HepG2 (cell line): ENCODE results near the gene EPHA10. TPM values are rescaled to one million over a fixed set of nuclear protein-coding genes. Genes with fewer than 3 reads are reported as not detected.

ENCODE experiments used
- ATF7 ChIP-seq, 2 experiments: fragments of 450-650 bp in 1 of 2; sonication (generic) in 1 of 2; formaldehyde crosslinking in 1 of 2; IDR thresholded peaks; 2 replicates each; pipeline versions ENCODE4 v1.4.0 to v1.6.1; 2016 to 2020; ENCODE audit warnings: antibody characterized with exemption in 1 of 2, mild to moderate bottlenecking in 1 of 2, missing genetic modification reagents in 1 of 2
- CHD2 ChIP-seq: IDR thresholded peaks from 2 replicates; pipeline ENCODE4 v1.6.1; 2011; ENCODE audit warnings: low read depth, low read length, improper control_type of control experiment
- CREM ChIP-seq, 2 experiments: sonication (generic) in 1 of 2; formaldehyde crosslinking in 1 of 2; IDR thresholded peaks; 2 replicates each; pipeline versions ENCODE4 v1.4.0 to v1.6.1; 2016 to 2020; ENCODE audit warnings: antibody characterized with exemption in 1 of 2, mild to moderate bottlenecking in 1 of 2, missing genetic modification reagents in 1 of 2
- ETV6 ChIP-seq: sonication (generic); formaldehyde crosslinking; conservative IDR thresholded peaks from 2 replicates; pipeline ENCODE4 v1.4.0; 2020; ENCODE audit warnings: missing genetic modification reagents
- FLYWCH1 ChIP-seq: sonication (generic); formaldehyde crosslinking; IDR thresholded peaks from 2 replicates; pipeline ENCODE4 v1.8.1; 2023; ENCODE audit warnings: mild to moderate bottlenecking, missing genetic modification reagents
- GZF1 ChIP-seq: sonication (generic); formaldehyde crosslinking; IDR thresholded peaks from 2 replicates; pipeline ENCODE4 v1.5.1; 2020; ENCODE audit warnings: mild to moderate bottlenecking, missing genetic modification reagents
- HMGA1 ChIP-seq: sonication (generic); formaldehyde crosslinking; conservative IDR thresholded peaks from 2 replicates; pipeline ENCODE4 v1.4.0; 2020; ENCODE audit warnings: missing genetic modification reagents
- MIXL1 ChIP-seq: IDR thresholded peaks from 2 replicates; pipeline ENCODE4 v1.6.1; 2016
- SMARCE1 ChIP-seq: fragments of 450-650 bp; IDR thresholded peaks from 2 replicates; pipeline ENCODE4 v1.6.1; 2017; ENCODE audit warnings: borderline replicate concordance
- SP4 ChIP-seq: sonication (generic); formaldehyde crosslinking; IDR thresholded peaks from 2 replicates; pipeline ENCODE4 v1.8.1; 2023; ENCODE audit warnings: mild to moderate bottlenecking, missing genetic modification reagents
- THAP11 ChIP-seq: IDR thresholded peaks from 2 replicates; pipeline ENCODE4 v1.6.1; 2016; ENCODE audit warnings: missing biosample characterization, missing genetic modification reagents
- ZFYVE20 ChIP-seq: sonication (generic); formaldehyde crosslinking; IDR thresholded peaks from 2 replicates; pipeline ENCODE4 v1.8.0; 2023; ENCODE audit warnings: low read depth, mild to moderate bottlenecking, moderate library complexity, missing genetic modification reagents, borderline replicate concordance
- ZNF33B ChIP-seq: sonication (generic); formaldehyde crosslinking; IDR thresholded peaks from 2 replicates; pipeline ENCODE4 v1.5.1; 2020; ENCODE audit warnings: mild to moderate bottlenecking, missing genetic modification reagents
- ZNF546 ChIP-seq: sonication (generic); formaldehyde crosslinking; conservative IDR thresholded peaks from 2 replicates; pipeline ENCODE4 v1.8.1; 2023; ENCODE audit warnings: mild to moderate bottlenecking, missing genetic modification reagents
- ZNF562 ChIP-seq: sonication (generic); formaldehyde crosslinking; IDR thresholded peaks from 2 replicates; pipeline ENCODE4 v1.8.0; 2022; ENCODE audit warnings: missing genetic modification reagents, borderline replicate concordance
- ZNF761 ChIP-seq: sonication (generic); formaldehyde crosslinking; conservative IDR thresholded peaks from 2 replicates; pipeline ENCODE4 v1.4.0; 2020; ENCODE audit warnings: mild to moderate bottlenecking, missing genetic modification reagents
- ZNF891 ChIP-seq: sonication (generic); formaldehyde crosslinking; IDR thresholded peaks from 2 replicates; pipeline ENCODE4 v1.5.0; 2020; ENCODE audit warnings: mild to moderate bottlenecking, missing genetic modification reagents
- polyA plus RNA-seq, 8 experiments: library from polyadenylated mRNA; depleted of rRNA in 3 of 8; stranded (reverse) in 7 of 8; unstranded in 1 of 8; fragments of >200 nt; fragmentation: Illumina TruSeq in 4 of 8; extraction: Trizol in 4 of 8; gene quantifications; 2 replicates each; pipeline versions ENCODE4 v1.2.1 to v1.2.3, GENCODE V29; 2011 to 2016; ENCODE audit warnings: low read depth in 4 of 8, missing spikeins in 1 of 8, mixed read lengths in 1 of 8; ENCODE audit not compliant: insufficient read depth in 1 of 8
- total RNA-seq, 5 experiments: library from RNA; depleted of rRNA; stranded (reverse); fragments of >200 nt; fragmentation: Illumina TruSeq; extraction: Trizol; gene quantifications; 2 replicates each; pipeline ENCODE4 v1.2.3, GENCODE V29; 2016; ENCODE audit warnings: low read depth in 1 of 5
- TF ChIP-seq, protein P1 (sequence below): sonication (generic); formaldehyde crosslinking; IDR thresholded peaks from 2 replicates; pipeline ENCODE4 v1.5.0; 2020; ENCODE audit warnings: missing genetic modification reagents
- TF ChIP-seq, protein P2 (sequence below): sonication (generic); formaldehyde crosslinking; IDR thresholded peaks from 2 replicates; pipeline ENCODE4 v1.5.0; 2020; ENCODE audit warnings: missing genetic modification reagents, mild to moderate bottlenecking, borderline replicate concordance
- TF ChIP-seq, protein P3 (sequence below): sonication (generic); formaldehyde crosslinking; IDR thresholded peaks from 2 replicates; pipeline ENCODE4 v1.5.0; 2020; ENCODE audit warnings: mild to moderate bottlenecking, missing genetic modification reagents
- TF ChIP-seq, protein P4 (sequence below): sonication (generic); formaldehyde crosslinking; IDR thresholded peaks from 2 replicates; pipeline ENCODE4 v1.4.0; 2020; ENCODE audit warnings: missing genetic modification reagents
- TF ChIP-seq, protein P5 (sequence below): sonication (generic); formaldehyde crosslinking; IDR thresholded peaks from 2 replicates; pipeline ENCODE4 v1.8.0; 2022; ENCODE audit warnings: mild to moderate bottlenecking, missing genetic modification reagents, borderline replicate concordance
- TF ChIP-seq, protein P6 (sequence below): sonication (generic); formaldehyde crosslinking; IDR thresholded peaks from 2 replicates; pipeline ENCODE4 v1.8.0; 2022; ENCODE audit warnings: missing genetic modification reagents, mild to moderate bottlenecking, borderline replicate concordance

Gene EPHA10
- total and polyA plus RNA-seq, 2 of the 13 experiments (the other 11 are each of a cell fraction or from before 2014, with no cell fraction given), result 0.11 to 0.58 TPM

DNA sequence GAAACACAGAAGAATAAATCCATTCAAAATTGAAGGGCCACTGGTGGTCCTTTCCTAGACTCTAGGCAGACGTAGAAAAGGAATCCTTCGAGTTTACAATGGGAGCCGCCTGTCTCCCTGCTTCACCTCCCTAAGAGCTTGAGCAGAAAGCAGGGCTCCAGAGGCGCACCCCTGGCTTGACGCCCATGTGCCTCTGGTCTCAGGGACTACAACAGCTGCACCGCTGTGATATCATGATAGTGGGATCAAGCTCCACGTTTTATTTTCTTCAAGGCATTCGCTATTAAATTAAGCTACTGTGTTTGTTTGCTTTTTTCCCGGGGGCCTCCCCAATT, 42.3 kb upstream of the EPHA10 start (continued):
- TF ChIP-seq GZF1 (no peak), FLYWCH1 (CRISPR knock-in tag) (0 out of 2 replicates have a peak, but pooled peaks have one; percentile 10), CHD2 (no peak), ZNF546 (CRISPR knock-in tag) (no peak), ZFYVE20 (no peak), ZNF33B (CRISPR knock-in tag) (no peak), THAP11 (CRISPR knock-in tag) (no peak), ZNF562 (CRISPR knock-in tag) (no peak), ETV6 (CRISPR knock-in tag) (no peak), SMARCE1 (no peak), ZNF891 (CRISPR knock-in tag) (0 out of 2 replicates have a peak, but pooled peaks have one; percentile 0), ATF7 (IDR thresholded peaks at IDR 0.05) (no peak), ATF7 (CRISPR knock-in tag; IDR thresholded peaks at IDR 0.05) (no peak), MIXL1 (CRISPR knock-in tag) (no peak), SP4 (CRISPR knock-in tag) (0 out of 2 replicates have a peak, but pooled peaks have one; percentile 2), ZNF761 (no peak), HMGA1 (CRISPR knock-in tag) (no peak), CREM (IDR thresholded peaks at IDR 0.05) (0 out of 2 replicates have a peak, but pooled peaks have one; percentile 16), CREM (CRISPR knock-in tag; IDR thresholded peaks at IDR 0.05) (no peak)
- TF ChIP-seq, protein P1, sequence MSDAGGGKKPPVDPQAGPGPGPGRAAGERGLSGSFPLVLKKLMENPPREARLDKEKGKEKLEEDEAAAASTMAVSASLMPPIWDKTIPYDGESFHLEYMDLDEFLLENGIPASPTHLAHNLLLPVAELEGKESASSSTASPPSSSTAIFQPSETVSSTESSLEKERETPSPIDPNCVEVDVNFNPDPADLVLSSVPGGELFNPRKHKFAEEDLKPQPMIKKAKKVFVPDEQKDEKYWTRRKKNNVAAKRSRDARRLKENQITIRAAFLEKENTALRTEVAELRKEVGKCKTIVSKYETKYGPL (CRISPR knock-in tag), result no peak
- TF ChIP-seq, protein P2, sequence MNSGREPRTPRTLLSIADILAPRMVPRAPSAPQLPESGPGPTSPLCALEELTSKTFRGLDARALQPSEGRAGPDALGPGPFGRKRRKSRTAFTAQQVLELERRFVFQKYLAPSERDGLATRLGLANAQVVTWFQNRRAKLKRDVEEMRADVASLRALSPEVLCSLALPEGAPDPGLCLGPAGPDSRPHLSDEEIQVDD (CRISPR knock-in tag), result no peak
- TF ChIP-seq, protein P3, sequence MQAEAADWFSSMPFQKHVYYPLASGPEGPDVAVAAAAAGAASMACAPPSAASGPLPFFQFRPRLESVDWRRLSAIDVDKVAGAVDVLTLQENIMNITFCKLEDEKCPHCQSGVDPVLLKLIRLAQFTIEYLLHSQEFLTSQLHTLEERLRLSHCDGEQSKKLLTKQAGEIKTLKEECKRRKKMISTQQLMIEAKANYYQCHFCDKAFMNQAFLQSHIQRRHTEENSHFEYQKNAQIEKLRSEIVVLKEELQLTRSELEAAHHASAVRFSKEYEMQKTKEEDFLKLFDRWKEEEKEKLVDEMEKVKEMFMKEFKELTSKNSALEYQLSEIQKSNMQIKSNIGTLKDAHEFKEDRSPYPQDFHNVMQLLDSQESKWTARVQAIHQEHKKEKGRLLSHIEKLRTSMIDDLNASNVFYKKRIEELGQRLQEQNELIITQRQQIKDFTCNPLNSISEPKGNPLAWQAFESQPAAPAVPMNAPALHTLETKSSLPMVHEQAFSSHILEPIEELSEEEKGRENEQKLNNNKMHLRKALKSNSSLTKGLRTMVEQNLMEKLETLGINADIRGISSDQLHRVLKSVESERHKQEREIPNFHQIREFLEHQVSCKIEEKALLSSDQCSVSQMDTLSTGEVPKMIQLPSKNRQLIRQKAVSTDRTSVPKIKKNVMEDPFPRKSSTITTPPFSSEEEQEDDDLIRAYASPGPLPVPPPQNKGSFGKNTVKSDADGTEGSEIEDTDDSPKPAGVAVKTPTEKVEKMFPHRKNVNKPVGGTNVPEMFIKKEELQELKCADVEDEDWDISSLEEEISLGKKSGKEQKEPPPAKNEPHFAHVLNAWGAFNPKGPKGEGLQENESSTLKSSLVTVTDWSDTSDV (CRISPR knock-in tag), result no peak
- TF ChIP-seq, protein P4, sequence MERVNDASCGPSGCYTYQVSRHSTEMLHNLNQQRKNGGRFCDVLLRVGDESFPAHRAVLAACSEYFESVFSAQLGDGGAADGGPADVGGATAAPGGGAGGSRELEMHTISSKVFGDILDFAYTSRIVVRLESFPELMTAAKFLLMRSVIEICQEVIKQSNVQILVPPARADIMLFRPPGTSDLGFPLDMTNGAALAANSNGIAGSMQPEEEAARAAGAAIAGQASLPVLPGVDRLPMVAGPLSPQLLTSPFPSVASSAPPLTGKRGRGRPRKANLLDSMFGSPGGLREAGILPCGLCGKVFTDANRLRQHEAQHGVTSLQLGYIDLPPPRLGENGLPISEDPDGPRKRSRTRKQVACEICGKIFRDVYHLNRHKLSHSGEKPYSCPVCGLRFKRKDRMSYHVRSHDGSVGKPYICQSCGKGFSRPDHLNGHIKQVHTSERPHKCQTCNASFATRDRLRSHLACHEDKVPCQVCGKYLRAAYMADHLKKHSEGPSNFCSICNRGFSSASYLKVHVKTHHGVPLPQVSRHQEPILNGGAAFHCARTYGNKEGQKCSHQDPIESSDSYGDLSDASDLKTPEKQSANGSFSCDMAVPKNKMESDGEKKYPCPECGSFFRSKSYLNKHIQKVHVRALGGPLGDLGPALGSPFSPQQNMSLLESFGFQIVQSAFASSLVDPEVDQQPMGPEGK (CRISPR knock-in tag), result no peak
- TF ChIP-seq, protein P5, sequence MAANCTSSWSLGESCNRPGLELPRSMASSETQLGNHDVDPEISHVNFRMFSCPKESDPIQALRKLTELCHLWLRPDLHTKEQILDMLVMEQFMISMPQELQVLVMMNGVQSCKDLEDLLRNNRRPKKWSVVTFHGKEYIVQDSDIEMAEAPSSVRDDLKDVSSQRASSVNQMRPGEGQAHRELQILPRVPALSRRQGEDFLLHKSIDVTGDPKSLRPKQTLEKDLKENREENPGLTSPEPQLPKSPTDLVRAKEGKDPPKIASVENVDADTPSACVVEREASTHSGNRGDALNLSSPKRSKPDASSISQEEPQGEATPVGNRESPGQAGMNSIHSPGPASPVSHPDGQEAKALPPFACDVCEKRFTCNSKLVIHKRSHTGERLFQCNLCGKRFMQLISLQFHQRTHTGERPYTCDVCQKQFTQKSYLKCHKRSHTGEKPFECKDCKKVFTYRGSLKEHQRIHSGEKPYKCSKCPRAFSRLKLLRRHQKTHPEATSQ (CRISPR knock-in tag), result no peak
- TF ChIP-seq, protein P6, sequence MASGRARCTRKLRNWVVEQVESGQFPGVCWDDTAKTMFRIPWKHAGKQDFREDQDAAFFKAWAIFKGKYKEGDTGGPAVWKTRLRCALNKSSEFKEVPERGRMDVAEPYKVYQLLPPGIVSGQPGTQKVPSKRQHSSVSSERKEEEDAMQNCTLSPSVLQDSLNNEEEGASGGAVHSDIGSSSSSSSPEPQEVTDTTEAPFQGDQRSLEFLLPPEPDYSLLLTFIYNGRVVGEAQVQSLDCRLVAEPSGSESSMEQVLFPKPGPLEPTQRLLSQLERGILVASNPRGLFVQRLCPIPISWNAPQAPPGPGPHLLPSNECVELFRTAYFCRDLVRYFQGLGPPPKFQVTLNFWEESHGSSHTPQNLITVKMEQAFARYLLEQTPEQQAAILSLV, result no peak
